Posterior cingulate gyrus (tissue), 11 donors: Measurements from ENCODE around the gene TEX36.
"Not testable (repeated sequence)": the region's sequence is repeated elsewhere in the genome, so short reads cannot be mapped to it uniquely, and the experiment has no call there.

Experiments used
- DNase-seq, 10 donors: peaks; one replicate each; pipeline versions ENCODE4 v3.0.0 to v3.0.0-alpha.2; 2020 to 2021; ENCODE audit warnings: mixed read lengths in 3 of 10
- intact Hi-C: fragments of 100-400 bp; cut with DNase I; formaldehyde crosslinking; loops from one replicate; pipeline ENCODE4 v1.15.1; 2023

Gene TEX36

DNA sequence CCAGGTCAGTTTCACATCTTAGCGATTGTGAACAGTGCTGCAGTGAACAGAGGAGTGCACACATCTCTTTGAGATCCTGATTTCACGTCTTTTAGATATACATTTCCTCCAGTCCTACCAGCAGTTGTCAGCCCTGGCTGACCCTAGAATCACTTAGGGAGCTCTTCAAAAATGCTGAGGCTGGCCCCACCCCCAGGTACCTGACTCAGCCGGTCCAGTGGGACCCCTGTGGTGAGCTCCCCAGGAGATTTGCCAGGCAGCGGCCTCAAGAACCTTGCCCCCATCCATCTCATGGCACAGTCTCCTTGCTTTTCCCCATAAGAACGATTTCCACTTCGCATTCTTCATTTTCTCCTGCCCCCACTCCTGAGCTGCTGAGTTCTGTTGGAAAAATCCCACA, 45.5 kb downstream of the TEX36 start:
- no peak for DNase-seq
- intact Hi-C loops, result no loop called here

DNA sequence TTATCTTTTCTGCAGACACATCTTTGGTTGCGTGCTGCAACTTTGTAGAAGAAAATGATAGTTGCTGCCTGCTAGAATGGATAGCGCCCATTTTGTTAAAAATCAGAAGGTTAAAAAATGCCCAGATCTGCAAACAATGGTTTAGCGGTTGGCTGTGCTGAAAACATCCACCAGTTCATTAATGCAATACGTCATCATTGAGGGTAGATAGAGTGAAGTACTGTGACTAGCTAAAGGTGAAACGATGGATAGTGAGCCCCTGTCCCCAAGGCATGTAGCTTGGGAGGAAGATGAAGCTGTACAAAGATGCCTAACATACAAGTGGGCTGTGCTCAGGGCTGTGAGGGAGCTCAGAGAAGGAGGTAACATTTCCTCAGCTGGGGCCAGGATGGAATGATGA, 48.4 kb downstream of the TEX36 start:
- DNase-seq, result no peak
- intact Hi-C loops, result no loop called here

DNA sequence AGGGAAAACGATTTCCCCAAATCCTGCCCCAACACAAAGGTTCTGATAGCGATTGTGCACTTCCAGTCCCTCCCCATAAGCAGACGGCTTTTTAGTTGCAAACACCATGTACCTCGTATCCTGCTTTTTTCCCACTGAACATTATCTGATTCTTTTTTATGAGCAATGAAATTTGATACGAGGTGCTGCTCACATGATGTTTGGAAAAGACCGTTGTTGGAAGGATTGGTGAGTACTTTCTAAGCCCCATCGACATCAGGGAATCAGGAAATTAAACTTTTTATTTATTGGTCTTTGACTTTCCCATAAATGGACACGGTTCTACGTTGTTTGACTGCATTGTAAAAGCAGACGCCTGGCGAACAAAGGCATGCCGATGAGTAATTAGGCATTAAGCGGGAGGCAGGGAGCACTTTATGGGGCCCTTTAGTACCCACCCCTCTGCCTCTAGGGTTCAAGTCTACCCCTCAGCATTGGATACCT, 49.4 kb downstream of the TEX36 start:
- intact Hi-C loops, result no loop called here
- DNase-seq, result no peak

DNA sequence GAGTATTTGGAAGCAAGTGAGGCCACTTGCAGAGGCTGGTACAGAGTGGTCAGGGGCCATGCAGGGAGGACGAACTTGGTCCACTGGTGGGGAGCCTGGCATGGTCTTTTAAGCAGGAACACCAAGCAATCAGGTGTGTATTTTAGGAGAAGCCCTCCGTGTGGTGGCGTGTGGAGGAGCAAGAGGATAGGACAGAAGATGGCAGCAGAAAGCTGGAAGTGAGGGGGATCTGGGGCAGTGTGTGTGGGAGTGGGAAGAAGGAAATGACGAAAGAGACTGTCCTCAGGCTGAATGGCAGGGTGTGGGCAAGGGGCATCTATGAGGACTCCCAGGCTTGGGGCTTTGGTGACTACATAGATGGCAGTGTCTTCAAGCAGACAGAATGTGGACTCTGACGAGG, 51.2 kb downstream of the TEX36 start:
- no peak for DNase-seq
- intact Hi-C loops, result no loop called here

DNA sequence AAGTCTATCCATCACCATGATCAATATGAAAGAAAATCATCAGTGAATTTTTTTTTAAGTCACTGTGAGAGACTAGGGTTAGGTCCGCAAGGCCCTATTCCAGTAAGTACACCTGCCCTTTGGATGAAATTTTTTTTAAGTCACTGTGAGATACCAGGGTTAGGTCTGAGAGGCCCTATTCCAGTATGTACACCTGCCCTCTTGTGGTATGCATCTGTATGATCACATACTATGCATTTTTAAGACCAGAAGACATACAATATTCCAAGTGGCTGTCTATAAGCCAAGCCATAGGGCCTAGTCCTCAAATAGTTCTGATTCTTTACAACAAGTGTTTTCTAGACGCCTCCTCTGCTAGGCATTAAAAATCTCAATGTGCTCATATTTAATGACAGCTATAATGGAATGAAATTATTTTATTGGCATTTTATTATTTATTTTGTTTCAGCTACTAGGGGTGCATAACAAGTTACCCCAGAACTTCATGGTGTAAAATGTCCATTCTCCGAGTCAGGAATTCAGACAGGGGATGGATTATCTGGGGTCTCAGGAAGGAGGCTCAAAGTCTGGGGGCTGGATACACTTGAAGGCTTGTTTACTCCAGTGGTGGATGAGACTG, 53.1 kb downstream of the TEX36 start:
- intact Hi-C loops, result no loop called here
- no peak for DNase-seq

DNA sequence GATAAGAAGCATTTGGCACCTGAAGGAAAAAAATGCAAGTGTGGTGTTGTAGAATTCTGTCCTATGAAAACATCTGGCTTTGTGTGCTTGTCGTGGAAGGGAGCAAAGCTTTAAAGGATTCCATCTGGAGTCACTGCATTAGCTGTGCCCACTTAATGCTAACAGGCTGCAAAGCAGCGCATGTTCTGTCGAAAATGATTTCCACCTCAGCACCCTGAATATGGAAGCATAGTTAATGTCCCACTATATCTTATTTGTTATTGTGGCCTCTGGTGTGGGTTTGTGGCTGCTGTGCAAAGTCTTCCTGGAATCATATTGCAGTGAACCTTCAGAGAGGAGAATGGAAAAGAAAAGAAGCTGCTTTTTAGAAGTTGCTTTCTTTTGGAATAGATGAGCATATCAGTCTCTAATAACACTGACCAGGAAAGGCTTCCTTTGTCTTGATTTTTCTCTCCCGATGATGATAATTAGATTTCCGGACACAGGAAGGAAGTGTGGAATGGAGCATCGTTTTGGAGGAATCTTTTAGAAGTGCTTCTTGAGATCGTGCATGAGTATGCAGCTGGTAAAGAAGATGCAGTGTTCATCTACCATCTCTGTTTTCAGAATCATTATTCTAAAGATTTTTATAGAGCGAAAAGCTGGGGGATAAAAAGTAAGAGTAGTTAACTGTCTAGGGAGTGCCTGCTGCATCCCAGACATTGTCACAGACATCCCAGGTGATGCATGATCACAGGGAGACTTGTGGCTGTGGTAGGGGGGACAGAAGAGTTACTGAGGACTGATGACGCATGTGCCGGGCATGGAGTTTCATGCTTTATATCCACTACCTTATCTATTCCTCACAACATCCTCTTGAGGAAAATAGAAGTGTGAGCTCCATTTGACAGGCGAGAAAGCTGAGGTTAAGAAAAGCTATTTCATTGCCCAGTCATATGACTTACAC, 54.6 kb downstream of the TEX36 start:
- intact Hi-C loops, result no loop called here
- no peak for DNase-seq

DNA sequence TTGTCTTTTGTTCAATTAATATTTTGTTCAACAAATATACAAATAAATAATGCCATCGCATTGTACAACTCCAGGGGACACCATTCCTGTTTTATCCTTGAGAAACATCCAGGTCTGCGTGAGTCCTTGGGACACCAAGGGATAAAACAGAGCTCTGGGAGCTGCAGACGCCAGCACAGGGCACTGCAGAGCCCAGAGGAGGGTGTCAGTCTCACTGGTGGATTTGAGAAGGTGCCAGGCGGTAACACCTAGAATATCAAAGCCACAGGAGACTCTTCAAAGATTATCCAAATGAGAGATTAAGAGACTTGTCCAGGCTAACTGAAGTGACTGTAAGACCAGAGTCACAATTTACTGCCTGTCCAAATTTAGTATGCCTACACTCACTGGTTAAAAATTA, 55.3 kb downstream of the TEX36 start:
- intact Hi-C loops, result no loop called here

DNA sequence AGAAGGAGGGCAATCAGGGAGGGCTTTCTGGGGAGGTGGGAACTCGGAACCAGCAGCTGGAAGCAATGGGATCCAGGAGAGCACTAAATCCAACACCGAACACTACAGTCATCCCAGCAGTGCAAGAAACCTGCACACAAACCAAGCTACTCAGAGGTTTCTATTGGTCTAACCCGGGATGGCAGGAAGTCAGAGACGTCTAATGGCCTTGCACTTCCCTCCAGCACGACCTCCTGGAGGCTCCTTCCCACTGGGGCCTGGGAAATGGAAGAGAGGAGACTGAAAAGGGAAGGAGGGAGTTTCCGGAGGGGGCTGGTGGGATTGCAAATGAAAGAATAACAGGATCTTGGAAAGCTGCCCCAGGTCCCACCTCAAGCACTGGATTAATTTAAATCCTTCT, 56.3 kb downstream of the TEX36 start:
- DNase-seq, result no peak
- intact Hi-C loops, result no loop called here

More for the DNA sequence above, 55.3 kb downstream of the TEX36 start:
- no peak for DNase-seq

DNA sequence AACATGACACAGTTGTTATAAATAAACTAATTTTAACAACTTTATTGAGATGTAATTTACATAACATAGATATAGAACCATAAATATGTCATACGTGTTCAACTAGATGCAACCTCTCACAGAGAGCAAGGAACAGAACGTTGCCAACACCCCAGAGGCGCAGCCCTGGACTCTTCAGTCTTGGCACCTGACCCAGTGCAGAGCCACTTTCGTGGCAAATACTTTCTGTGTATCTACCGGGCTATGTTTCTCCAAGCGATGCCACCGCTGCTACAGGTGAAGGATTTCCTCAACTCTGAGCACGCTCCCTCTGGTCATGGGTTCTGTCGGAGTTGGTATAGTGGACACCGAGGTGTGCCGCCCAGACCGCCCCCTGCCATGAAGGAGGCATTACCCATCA, 57.4 kb downstream of the TEX36 start:
- no peak for DNase-seq
- intact Hi-C loops, result no loop called here

DNA sequence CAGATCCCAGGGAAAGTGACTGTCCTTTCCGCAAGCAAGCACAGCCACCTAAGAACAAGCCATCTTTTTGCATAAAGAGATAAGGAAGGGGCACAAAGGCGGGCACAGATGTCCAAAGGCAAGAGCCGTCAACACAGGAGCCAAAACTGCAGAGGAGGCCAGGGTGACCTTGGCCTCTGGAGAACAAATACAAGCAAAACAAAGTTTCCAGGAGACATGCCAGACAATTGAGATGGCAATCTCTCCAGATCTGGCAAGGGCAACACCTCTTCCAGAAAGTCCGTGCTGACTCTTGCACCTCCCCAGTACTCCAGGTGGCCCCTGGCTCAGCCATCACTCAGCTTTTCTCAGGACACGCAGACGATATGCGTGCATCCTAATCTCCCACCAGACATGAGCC, 58.2 kb downstream of the TEX36 start:
- DNase-seq, result no peak
- intact Hi-C loops, result no loop called here

DNA sequence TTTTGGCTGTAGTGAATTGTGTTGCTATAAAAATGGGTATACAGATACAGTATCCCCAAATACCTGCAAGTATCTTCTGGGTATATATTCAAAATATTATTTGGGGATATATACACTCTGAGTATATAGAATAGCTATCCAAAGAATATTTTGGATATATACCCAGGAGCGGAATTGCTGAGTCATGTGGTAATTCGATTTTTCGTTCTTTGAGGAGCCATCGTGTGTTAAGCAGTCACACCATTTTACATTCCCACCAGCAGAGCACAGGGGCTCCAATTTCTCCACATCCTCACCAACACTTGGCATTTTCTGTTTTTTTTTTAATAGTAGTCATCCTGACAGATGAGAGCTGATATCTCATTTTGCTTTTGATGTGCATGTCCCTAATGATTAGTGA, 61.9 kb downstream of the TEX36 start:
- DNase-seq, result no peak
- intact Hi-C loops, result no loop called here

DNA sequence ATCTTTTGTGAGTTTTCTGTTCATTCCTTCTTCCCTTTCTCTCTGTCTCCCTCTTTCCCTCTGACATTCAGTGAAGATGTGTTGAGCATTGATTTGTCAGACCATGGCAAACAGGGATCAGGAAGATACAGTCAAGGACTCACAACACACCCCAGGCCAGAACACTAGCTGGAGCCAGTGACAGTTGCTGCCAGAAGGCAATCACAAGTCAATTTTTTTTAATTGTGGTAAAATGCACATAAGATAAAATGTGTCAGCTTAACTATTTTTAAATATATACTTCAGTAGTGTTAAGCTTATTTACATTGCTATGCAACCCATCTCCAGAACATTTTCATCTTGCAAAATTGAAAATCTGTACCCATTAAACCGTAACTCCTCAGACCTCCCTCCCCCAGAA, 62.6 kb downstream of the TEX36 start:
- intact Hi-C loops, result no loop called here
- DNase-seq, result no peak

DNA sequence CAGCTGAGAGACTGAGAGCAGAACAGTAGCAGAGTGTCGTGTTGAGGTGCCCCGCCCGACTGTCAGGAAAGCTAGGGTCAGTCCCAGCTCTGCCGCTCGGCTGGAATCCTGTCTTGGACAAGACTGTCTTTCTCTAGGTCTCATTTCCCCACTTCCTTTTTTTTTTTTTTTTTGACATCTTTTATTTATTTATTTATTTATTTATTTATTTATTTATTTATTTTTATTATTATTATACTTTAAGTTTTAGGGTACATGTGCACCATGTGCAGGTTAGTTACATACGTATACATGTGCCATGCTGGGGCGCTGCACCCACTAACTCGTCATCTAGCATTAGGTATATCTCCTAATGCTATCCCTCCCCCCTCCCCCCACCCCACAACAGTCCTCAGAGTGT, 69.9 kb downstream of the TEX36 start:
- DNase-seq, intact Hi-C loops: not testable (repeated sequence)

DNA sequence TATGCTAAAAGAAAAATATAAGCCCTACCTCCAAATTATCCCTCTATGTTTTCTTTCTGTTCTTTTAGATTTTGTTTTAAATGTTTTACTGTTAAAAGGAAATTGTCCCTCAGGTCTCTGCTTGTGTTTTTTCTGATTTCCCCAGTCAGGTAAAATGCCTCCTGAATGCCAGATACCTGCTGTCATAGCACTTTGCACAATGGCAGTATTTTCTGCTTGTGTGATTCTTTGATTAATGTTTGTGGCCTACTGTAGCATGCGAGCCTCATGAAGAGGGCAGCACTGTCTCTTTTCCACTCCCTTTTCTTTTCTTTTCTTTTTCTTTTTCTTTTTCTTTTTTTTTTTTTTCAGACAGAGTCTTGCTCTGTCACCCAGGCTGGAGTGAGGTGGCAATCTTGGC, 71.2 kb downstream of the TEX36 start:
- intact Hi-C loops, result no loop called here
- DNase-seq, result no peak

DNA sequence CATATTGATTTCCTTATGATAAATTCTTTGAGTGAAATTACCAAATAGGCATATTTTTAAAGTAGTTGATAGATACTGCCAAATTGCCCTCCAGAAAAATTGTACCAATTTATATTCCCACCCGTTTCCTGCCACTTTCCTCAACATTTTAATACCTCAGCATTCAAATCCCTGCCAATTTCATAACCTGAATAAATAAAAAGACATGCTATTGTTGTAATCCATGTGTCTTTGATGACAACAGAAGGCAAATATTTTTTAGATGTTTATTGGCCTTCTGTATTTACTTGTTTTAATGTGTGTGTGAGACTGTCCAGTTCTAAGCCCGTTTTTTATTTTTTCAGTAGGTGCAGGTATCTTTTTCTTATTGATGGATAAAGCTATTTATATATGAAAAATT, 71.7 kb downstream of the TEX36 start:
- DNase-seq, result no peak
- intact Hi-C loops, result no loop called here

DNA sequence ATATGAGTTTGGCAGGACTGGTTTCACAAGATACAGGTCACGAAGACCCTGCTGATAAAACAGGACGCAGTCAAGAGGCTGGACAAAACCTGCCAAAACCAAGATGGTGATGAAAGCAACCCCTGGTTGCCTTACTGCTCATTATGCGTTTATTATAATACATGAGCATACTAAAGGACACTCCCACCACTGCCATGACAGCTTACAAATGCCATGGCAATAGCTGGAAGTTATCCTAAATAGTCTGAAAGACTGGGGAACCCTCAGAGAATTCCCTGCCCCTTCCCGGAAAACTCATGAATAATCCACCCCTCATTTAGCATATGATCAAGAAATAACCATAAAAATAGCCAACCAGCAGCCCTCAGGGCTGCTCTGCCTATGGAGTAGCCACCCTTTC, 73.1 kb downstream of the TEX36 start:
- intact Hi-C loops, result no loop called here
- no peak for DNase-seq

DNA sequence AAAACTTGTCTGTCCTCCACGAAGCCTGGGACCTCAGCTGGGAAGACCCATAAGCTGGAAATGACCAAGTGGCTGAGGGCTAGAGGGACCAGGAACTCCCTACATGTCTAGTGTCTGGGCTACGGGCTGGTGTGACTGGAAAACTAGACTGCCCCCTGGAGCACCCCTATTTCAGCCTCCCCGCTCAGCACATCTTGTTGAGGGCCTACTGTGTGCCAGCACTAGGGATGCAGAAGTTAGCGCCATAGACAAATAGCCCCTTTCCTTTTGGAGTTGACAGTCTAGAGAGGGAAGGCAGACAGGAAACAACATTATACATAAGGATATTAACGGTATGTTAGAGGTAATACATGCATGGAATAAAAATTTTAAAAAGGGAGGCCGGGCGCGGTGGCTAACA, 74.5 kb downstream of the TEX36 start:
- no peak for DNase-seq
- intact Hi-C loops, result no loop called here

DNA sequence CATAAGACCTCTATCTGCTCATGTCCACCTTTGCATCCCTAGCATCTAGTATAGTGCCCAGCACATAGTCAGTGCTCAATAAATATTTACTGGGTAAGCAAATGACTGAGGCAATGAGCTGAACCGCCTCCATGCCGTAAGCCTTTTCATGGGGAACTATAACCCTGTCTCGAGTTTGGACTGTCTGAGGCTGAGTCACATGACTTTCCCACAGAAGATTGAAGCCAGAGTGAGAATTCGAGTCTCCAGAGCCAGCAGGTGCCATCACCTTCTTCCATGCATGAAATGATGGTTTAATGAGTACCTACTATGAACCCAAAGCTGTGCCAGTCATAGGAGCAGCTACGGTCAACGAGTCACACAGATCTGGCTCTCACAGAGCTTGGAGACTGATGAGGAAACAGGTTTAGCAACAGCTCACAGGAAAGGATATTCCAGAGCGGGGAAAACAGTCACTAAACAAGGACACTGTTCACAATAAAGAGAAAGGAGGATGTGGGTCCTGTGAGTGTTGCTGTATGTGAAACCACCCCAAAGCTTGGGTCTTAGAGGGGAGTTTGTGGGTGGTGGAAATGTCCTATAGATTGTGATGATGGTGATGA, 75.2 kb downstream of the TEX36 start:
- intact Hi-C loops, result no loop called here
- DNase-seq, result no peak

DNA sequence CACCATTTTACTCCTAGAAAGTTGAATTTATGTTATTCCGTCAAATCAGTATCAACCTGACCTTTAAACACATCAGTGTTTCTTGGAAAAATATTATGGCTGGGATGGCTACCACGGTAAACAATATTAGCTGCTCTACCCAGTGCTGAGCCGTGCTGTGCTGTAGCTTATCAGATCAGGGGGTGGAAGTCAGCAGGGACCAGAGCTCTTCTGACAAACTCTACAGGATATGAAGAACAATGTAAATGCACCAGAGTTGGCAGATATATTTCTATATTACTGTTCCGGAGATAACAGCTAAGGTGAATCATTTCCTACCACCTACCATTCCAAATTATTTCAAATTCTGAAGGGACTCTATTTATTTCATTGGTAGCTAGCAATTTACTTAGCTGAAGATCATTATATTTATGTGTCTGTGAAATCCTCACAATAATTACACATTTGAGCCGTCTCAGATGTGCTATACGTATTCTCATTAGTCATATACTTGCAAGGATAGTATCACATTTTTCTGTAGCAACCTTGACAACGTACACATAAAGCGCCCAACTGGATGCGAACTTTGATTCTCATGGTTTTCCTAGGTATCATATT, 76.5 kb downstream of the TEX36 start:
- intact Hi-C loops, result no loop called here
- DNase-seq, result no peak
